ENCODE results near the gene TAOK1. TPM values are rescaled to one million over a fixed set of nuclear protein-coding genes. Genes with fewer than 3 reads are reported as not detected.

TAOK1 gene
- total RNA-seq, 1 experiment from 2014 or later = 87.7 TPM

GRCh38 chr17:29369831-29370735, 20.1 kb upstream of the TAOK1 start:
- intact Hi-C loops (cut with micrococcal nuclease; ENCODE audit: unreplicated experiment) = loop anchor here (1.0 kb wide), 2 partner anchors 167 to 221 kb away; no protein-coding TSS in a partner anchor
- Mint-ChIP-seq H3K4me3 (ENCODE audit: unreplicated experiment) (no peak overlapping the region), H3K9me3 (ENCODE audit: unreplicated experiment) (no peaks in the 10 kb centered on the region), H3K27me3 (ENCODE audit: insufficient read depth, unreplicated experiment) (no peaks in the 10 kb centered on the region), H3K4me1 (ENCODE audit: low read depth, unreplicated experiment) (peaks cover 14% of the 10 kb centered on the region), H3K27ac (ENCODE audit: unreplicated experiment) (no peak overlapping the region), H3K36me3 (ENCODE audit: insufficient read depth, unreplicated experiment) (no peaks in the 10 kb centered on the region)
- Histone ChIP-seq H3K4me1 (no peaks in the 10 kb centered on the region; the same call in 1 of the 2 replicates), H3K4me3 (ENCODE audit: low read depth, low read length) (peak overlapping the region; percentile 17; the same call in 1 of the 2 replicates), H3K36me3 (ENCODE audit: control insufficient read depth, insufficient read depth, low read length) (no peaks in the 10 kb centered on the region), H3K9me3 (no peaks in the 10 kb centered on the region), H3K27me3 (replicated peaks; ENCODE audit: control insufficient read depth, insufficient read depth, low read length) (no peaks in the 10 kb centered on the region)
- TF ChIP-seq CTCF (IDR thresholded peaks at IDR 0.05; ENCODE audit: insufficient read depth in 1 of 2, low read depth in 1 of 2, low read length in 1 of 2, severe bottlenecking in 1 of 2, unreplicated experiment in 1 of 2) = peak; percentile 77 to 81
- no TSS peak for BruUV-seq (replicated peaks)
- ChIA-PET POLR2A (interaction anchor here (0.6 to 1.3 kb wide), 4 partner anchors 20 to 857 kb away, joined by 4 to 9 read pairs (median 6); partner anchors contain the start of genes NUFIP2 and TAOK1), CTCF (interaction anchor here (0.5 to 2.0 kb wide), 43 partner anchors 8 to 723 kb away, joined by 3 to 43 read pairs (median 5); partner anchors contain the start of genes ABHD15, ANKRD13B, GIT1 and MYO18A)
- DNase-seq = peak; percentile 73 to 79

GRCh38 chr17:29376667-29377270, 13.4 kb upstream of the TAOK1 start:
- Histone ChIP-seq H3K4me1 (no peaks in the 10 kb centered on the region; the same call in 1 of the 2 replicates), H3K9me3 (no peaks in the 10 kb centered on the region), H3K36me3 (ENCODE audit: control insufficient read depth, insufficient read depth, low read length) (no peaks in the 10 kb centered on the region), H3K4me3 (ENCODE audit: low read depth, low read length) (no peak overlapping the region), H3K27me3 (replicated peaks; ENCODE audit: control insufficient read depth, insufficient read depth, low read length) (no peaks in the 10 kb centered on the region)
- no peak for DNase-seq
- BruUV-seq (replicated peaks) = no TSS peak
- no peak for TF ChIP-seq CTCF (IDR thresholded peaks at IDR 0.05; ENCODE audit: insufficient read depth in 1 of 2, low read depth in 1 of 2, low read length in 1 of 2, severe bottlenecking in 1 of 2, unreplicated experiment in 1 of 2)
- no peak overlapping the region for H3K4me3 Mint-ChIP-seq (ENCODE audit: unreplicated experiment)
- no peaks in the 10 kb centered on the region for H3K9me3 Mint-ChIP-seq (ENCODE audit: unreplicated experiment)
- H3K4me1 Mint-ChIP-seq (ENCODE audit: low read depth, unreplicated experiment) = peaks cover 11% of the 10 kb centered on the region
- POLR2A ChIA-PET = interaction anchor here (0.6 kb wide), 1 partner anchor 14 kb away, joined by 7 read pairs; no protein-coding TSS in a partner anchor
- CTCF ChIA-PET = no interaction called here
- intact Hi-C loops (cut with micrococcal nuclease; ENCODE audit: unreplicated experiment) = no loop called here
- no peaks in the 10 kb centered on the region for H3K27me3 Mint-ChIP-seq (ENCODE audit: insufficient read depth, unreplicated experiment)
- no peak overlapping the region for H3K27ac Mint-ChIP-seq (ENCODE audit: unreplicated experiment)
- no peaks in the 10 kb centered on the region for H3K36me3 Mint-ChIP-seq (ENCODE audit: insufficient read depth, unreplicated experiment)

DNA sequence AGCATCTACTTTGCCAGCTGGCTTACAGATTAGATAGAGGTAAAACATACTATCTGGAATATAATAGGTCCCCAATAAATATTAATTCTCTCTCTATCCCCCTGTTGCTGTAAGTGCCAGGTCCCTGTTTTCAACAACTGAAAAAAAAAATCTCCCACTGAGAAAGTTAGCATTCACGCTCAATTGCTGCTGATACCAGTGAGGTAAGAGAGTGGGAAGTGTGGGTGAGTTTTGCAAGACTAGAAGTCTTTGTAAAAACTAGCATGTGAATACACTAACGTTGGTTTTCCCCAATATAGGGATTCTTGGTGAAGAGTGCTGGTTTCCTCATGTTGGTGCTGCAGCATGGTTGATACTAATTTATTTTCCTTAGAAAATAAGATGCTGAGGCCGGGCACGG, 11.7 kb upstream of the TAOK1 start:
- Histone ChIP-seq H3K4me3 (ENCODE audit: low read depth, low read length) (no peak overlapping the region), H3K27me3 (replicated peaks; ENCODE audit: control insufficient read depth, insufficient read depth, low read length) (no peaks in the 10 kb centered on the region), H3K4me1 (no peaks in the 10 kb centered on the region), H3K36me3 (ENCODE audit: control insufficient read depth, insufficient read depth, low read length) (no peaks in the 10 kb centered on the region), H3K9me3 (no peaks in the 10 kb centered on the region)
- no peak overlapping the region for H3K4me3 Mint-ChIP-seq (ENCODE audit: unreplicated experiment)
- TF ChIP-seq CTCF (IDR thresholded peaks at IDR 0.05; ENCODE audit: insufficient read depth in 1 of 2, low read depth in 1 of 2, low read length in 1 of 2, severe bottlenecking in 1 of 2, unreplicated experiment in 1 of 2) = no peak
- H3K36me3 Mint-ChIP-seq (ENCODE audit: insufficient read depth, unreplicated experiment) = no peaks in the 10 kb centered on the region
- POLR2A ChIA-PET = interaction anchor here (0.7 kb wide), 1 partner anchor 93 kb away, joined by 3 read pairs; no protein-coding TSS in a partner anchor
- H3K27ac Mint-ChIP-seq (ENCODE audit: unreplicated experiment) = no peak overlapping the region
- CTCF ChIA-PET = interaction anchor here (0.7 kb wide), 1 partner anchor 9 kb away, joined by 4 read pairs; no protein-coding TSS in a partner anchor
- H3K4me1 Mint-ChIP-seq (ENCODE audit: low read depth, unreplicated experiment) = peaks cover 7% of the 10 kb centered on the region
- intact Hi-C loops (cut with micrococcal nuclease; ENCODE audit: unreplicated experiment) = no loop called here
- H3K27me3 Mint-ChIP-seq (ENCODE audit: insufficient read depth, unreplicated experiment) = no peaks in the 10 kb centered on the region
- DNase-seq = no peak
- no TSS peak for BruUV-seq (replicated peaks)
- no peaks in the 10 kb centered on the region for H3K9me3 Mint-ChIP-seq (ENCODE audit: unreplicated experiment)
